B cell (primary cell): ENCODE data around the gene ZSWIM6. TPM values are rescaled to one million over a fixed set of nuclear protein-coding genes. Genes with fewer than 3 reads are reported as not detected.

Experiments
- ATAC-seq: fragments of 200-7000 bp; cut with Tn5 transposase; one replicate; pipeline ENCODE4 v1.10.0; 2021; ENCODE audit warnings: low read depth, mild to moderate bottlenecking, moderate number of reproducible peaks, moderate library complexity
- CTCF ChIA-PET: fragments of 350-600 bp; sonication (Branson Sonifier 250); formaldehyde crosslinking; loops from one replicate; lab custom pipeline; 2021; ENCODE audit warnings: antibody characterized with exemption, inconsistent platforms; lab: Charles Lee
- POLR2A ChIA-PET: fragments of 350-600 bp; sonication (Branson Sonifier 250); formaldehyde crosslinking; loops from one replicate; lab custom pipeline; 2021; ENCODE audit warnings: antibody characterized with exemption; lab: Charles Lee
- DNase-seq: peaks from one replicate; pipeline ENCODE4 v3.0.0; 2013
- H2AFZ ChIP-seq: 2 replicates; pipeline ENCODE4 v1.6.1; 2012; ENCODE audit warnings: mild to moderate bottlenecking, low read depth, low read length; ENCODE audit not compliant: insufficient read depth, poor library complexity, severe bottlenecking
- H3K27ac ChIP-seq, 2 donors: 1 replicate in 1 of 2; 2 replicates in 1 of 2; pipeline ENCODE4 v1.5.1; 2012 to 2013; ENCODE audit warnings: low read length in 2 of 2, mild to moderate bottlenecking in 2 of 2, moderate library complexity in 1 of 2
- H3K27me3 ChIP-seq, 4 experiments: fragments of 200-600 bp in 1 of 4; sonication (generic) in 1 of 4; replicated peaks in 1 of 4; 1 replicate in 2 of 4; 2 replicates in 2 of 4; pipeline versions ENCODE4 v1.6.1 to v1.7.0; 2013 to 2016; ENCODE audit warnings: low read length in 3 of 4, mild to moderate bottlenecking in 2 of 4, mixed read lengths in 1 of 4, moderate library complexity in 1 of 4; ENCODE audit not compliant: insufficient read depth in 4 of 4, control insufficient read depth in 3 of 4; ENCODE audit errors: control extremely low read depth in 1 of 4
- H3K36me3 ChIP-seq, 2 experiments: replicated peaks in 1 of 2; 1 replicate in 1 of 2; 2 replicates in 1 of 2; pipeline versions ENCODE4 v1.6.1 to v1.7.1; 2013; ENCODE audit warnings: low read length in 1 of 2; ENCODE audit not compliant: insufficient read depth in 2 of 2, control insufficient read depth in 1 of 2; ENCODE audit errors: control extremely low read depth in 1 of 2, extremely low read depth in 1 of 2
- H3K4me1 ChIP-seq, 2 donors: fragments of 200-600 bp in 1 of 2; sonication (generic) in 1 of 2; 1 replicate in 1 of 2; 2 replicates in 1 of 2; pipeline versions ENCODE4 v1.5.1 to v1.6.1; 2013 to 2017; ENCODE audit warnings: low read length in 2 of 2; ENCODE audit not compliant: control insufficient read depth in 2 of 2, insufficient read depth in 2 of 2
- H3K4me2 ChIP-seq: replicated peaks from 2 replicates; pipeline ENCODE3; 2012; ENCODE audit warnings: mild to moderate bottlenecking, low read depth, low read length; ENCODE audit not compliant: poor library complexity, severe bottlenecking
- H3K4me3 ChIP-seq, 5 experiments: fragments of 200-600 bp in 1 of 5; sonication (generic) in 1 of 5; 1 replicate in 3 of 5; 2 replicates in 2 of 5; pipeline versions ENCODE4 v1.5.1 to v1.7.0; 2011 to 2016; ENCODE audit warnings: low read length in 4 of 5, mild to moderate bottlenecking in 4 of 5, low read depth in 2 of 5, control low read depth in 1 of 5, moderate library complexity in 1 of 5; ENCODE audit not compliant: insufficient read depth in 1 of 5; ENCODE audit errors: control extremely low read depth in 1 of 5, extremely low read depth in 1 of 5
- H3K79me2 ChIP-seq: fragments of 200-600 bp; sonication (generic); one replicate; pipeline ENCODE4 v1.6.0; 2016; ENCODE audit warnings: low read length; ENCODE audit not compliant: control insufficient read depth, insufficient read depth
- H3K9ac ChIP-seq: fragments of 200-600 bp; sonication (generic); 2 replicates; pipeline ENCODE4 v1.6.1; 2017; ENCODE audit warnings: mild to moderate bottlenecking, low read length, moderate library complexity
- H3K9me3 ChIP-seq, 3 donors: one replicate each; pipeline versions ENCODE4 v1.6.1 to v1.7.1; 2013; ENCODE audit warnings: low read length in 2 of 3; ENCODE audit not compliant: control insufficient read depth in 2 of 3, insufficient read depth in 1 of 3; ENCODE audit errors: control extremely low read depth in 1 of 3
- H4K20me1 ChIP-seq: 2 replicates; pipeline ENCODE4 v1.6.0; 2012; ENCODE audit warnings: mild to moderate bottlenecking, low read length; ENCODE audit not compliant: insufficient read depth, control insufficient read depth, poor library complexity, severe bottlenecking
- H3K27ac Mint-ChIP-seq: one replicate; pipeline ENCODE4 v1.8.0; 2021; ENCODE audit warnings: mixed read lengths
- H3K27me3 Mint-ChIP-seq: one replicate; pipeline ENCODE4 v1.8.0; 2021; ENCODE audit warnings: mixed read lengths
- H3K4me1 Mint-ChIP-seq: one replicate; pipeline ENCODE4 v1.8.0; 2021; ENCODE audit warnings: mixed read lengths
- H3K4me3 Mint-ChIP-seq: one replicate; pipeline ENCODE4 v1.8.0; 2021; ENCODE audit warnings: mixed read lengths
- H3K9me3 Mint-ChIP-seq: one replicate; pipeline ENCODE4 v1.8.0; 2022; ENCODE audit warnings: mixed read lengths; ENCODE audit not compliant: insufficient read depth
- EZH2 ChIP-seq: IDR thresholded peaks from 2 replicates; pipeline ENCODE4 v1.6.1; 2012; ENCODE audit warnings: borderline replicate concordance, low read depth, mild to moderate bottlenecking, moderate library complexity, low read length; ENCODE audit not compliant: insufficient read depth, poor library complexity, severe bottlenecking
- WGBS: methylation state at CpG from one replicate; pipeline ENCODE4 v1.1.5; 2013; ENCODE audit warnings: missing lambda C conversion rate; ENCODE audit not compliant: insufficient coverage; 5-methylcytosine and 5-hydroxymethylcytosine counted together
- intact Hi-C: fragments of 100-400 bp; cut with micrococcal nuclease; formaldehyde crosslinking; loops from one replicate; pipeline ENCODE4 v1.10.0; 2022
- polyA plus RNA-seq: library from polyadenylated mRNA; depleted of rRNA; stranded (reverse); fragments of >200 nt; gene quantifications from 2 replicates; pipeline ENCODE4 v1.2.3, GENCODE V29; 2012
- total RNA-seq, 2 donors: library from RNA; stranded (reverse); fragments of 120-200 nt in 1 of 2; gene quantifications; 1 replicate in 1 of 2; 2 replicates in 1 of 2; pipeline versions ENCODE4 v1.2.3 to v1.2.4, GENCODE V29; 2013 to 2022
- TF ChIP-seq, protein P1 (sequence below): fragments of 200-600 bp; IDR thresholded peaks from one replicate; pipeline ENCODE4 v1.8.0; 2022; ENCODE audit warnings: antibody characterized with exemption, mild to moderate bottlenecking

ZSWIM6 gene
- total and polyA plus RNA-seq, 2 donors (not counting 1 experiment from before 2014, with no cell fraction given): 7.9 to 16.4 TPM

DNA sequence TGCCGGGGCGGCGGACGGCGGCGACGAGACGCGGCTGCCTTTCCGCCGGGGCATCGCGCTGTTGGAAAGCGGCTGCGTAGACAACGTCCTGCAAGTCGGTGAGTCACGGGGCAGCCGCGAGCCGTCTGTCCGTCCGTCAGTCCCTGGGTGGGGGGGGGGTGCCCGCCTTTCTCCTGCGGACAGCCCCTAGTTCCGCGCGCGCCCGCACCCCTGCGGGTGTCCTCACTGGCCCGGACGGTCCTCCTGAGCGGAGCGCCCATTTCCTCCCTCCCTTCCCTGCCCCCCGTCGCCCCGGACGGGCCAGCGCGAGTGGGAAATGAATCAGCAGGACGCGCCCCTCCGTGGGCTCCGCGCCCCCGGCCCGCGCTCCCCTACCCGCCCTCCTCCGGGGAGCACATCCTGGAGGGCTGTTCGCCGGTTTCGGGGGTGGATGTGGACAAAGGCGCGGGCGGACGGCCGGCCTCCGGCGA, 828 bp downstream of the ZSWIM6 start:
- peak overlapping the region; percentile 83 for H3K4me2 ChIP-seq
- peak overlapping the region in 1 of 2 donors; percentile 42 for H3K27ac ChIP-seq
- no peak overlapping the region for H2AFZ ChIP-seq
- H3K27me3 ChIP-seq: peaks cover 0 to 6% (median 2%) of the 10 kb centered on the region in 4 experiments
- peaks cover 0 to 5% (median 0%) of the 10 kb centered on the region in 3 donors for H3K9me3 ChIP-seq
- peak overlapping the region; percentile 68 for H3K27ac Mint-ChIP-seq
- no peaks in the 10 kb centered on the region for H3K36me3 ChIP-seq
- H3K4me1 ChIP-seq: peaks cover 32 to 35% of the 10 kb centered on the region in 2 donors
- intact Hi-C loops: loop anchor here (2.0 to 5.0 kb wide), 2 partner anchors 56 to 1070 kb away; partner anchors contain the start of gene DIMT1
- H3K79me2 ChIP-seq: peaks cover 50% of the 10 kb centered on the region
- H3K9ac ChIP-seq: peak overlapping the region; percentile 79
- peaks cover 49% of the 10 kb centered on the region for H3K4me1 Mint-ChIP-seq
- H3K4me3 ChIP-seq: peak overlapping the region in 4 of 5 experiments; percentile 81 to 87 (median 82)
- CTCF ChIA-PET: no interaction called here
- WGBS: 0% methylated on average over 35 of the region's 61 CpGs
- POLR2A ChIA-PET: interaction anchor here (1.3 kb wide), 1 partner anchor 76 kb away, joined by 6 read pairs; no protein-coding TSS in a partner anchor
- peak; percentile 59 for DNase-seq
- TF ChIP-seq EZH2: no peak
- TF ChIP-seq, protein P1, sequence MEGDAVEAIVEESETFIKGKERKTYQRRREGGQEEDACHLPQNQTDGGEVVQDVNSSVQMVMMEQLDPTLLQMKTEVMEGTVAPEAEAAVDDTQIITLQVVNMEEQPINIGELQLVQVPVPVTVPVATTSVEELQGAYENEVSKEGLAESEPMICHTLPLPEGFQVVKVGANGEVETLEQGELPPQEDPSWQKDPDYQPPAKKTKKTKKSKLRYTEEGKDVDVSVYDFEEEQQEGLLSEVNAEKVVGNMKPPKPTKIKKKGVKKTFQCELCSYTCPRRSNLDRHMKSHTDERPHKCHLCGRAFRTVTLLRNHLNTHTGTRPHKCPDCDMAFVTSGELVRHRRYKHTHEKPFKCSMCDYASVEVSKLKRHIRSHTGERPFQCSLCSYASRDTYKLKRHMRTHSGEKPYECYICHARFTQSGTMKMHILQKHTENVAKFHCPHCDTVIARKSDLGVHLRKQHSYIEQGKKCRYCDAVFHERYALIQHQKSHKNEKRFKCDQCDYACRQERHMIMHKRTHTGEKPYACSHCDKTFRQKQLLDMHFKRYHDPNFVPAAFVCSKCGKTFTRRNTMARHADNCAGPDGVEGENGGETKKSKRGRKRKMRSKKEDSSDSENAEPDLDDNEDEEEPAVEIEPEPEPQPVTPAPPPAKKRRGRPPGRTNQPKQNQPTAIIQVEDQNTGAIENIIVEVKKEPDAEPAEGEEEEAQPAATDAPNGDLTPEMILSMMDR: no peak
- no peak for ATAC-seq
- H3K9me3 Mint-ChIP-seq: no peaks in the 10 kb centered on the region
- H3K4me3 Mint-ChIP-seq: peak overlapping the region; percentile 88
- peaks cover 5% of the 10 kb centered on the region for H3K27me3 Mint-ChIP-seq
- H4K20me1 ChIP-seq: peaks cover 50% of the 10 kb centered on the region

DNA sequence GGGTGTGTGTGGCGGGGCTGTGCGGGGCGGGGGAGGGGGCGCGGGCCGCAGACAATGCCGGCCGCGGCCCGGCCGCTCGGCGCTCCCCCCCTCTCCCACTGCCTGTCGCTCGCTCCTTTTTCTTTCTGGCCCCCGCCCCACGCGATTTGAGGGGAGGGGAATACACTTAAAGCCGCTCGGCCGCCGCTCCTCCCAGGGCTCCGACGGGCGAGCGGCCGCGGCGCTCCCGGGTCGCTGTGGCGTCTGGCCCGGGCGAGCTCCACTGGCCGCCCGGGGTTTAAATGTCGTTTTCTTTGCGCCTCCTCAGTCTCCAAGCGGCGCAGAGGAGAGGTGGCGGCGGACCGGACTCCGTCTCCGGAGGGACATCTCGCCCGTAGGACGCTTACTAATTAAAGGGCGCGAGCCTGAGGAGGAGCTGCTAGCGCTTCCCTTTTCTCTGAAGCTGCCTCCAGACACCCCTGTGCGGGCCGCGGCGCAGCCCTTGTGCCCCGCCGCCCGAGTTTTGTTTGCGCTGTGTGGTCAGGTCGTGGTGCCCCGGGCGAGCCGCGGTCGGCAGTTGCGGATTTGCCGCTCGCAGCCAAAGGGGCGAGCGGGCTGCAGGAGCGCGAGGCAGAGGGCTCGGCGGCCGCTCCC, 1.4 kb downstream of the ZSWIM6 start:
- POLR2A ChIA-PET: interaction anchor here (1.3 kb wide), 1 partner anchor 75 kb away, joined by 6 read pairs; no protein-coding TSS in a partner anchor
- H4K20me1 ChIP-seq: peaks cover 54% of the 10 kb centered on the region
- H3K79me2 ChIP-seq: peaks cover 56% of the 10 kb centered on the region
- CTCF ChIA-PET: no interaction called here
- H3K9me3 ChIP-seq: peaks cover 0 to 5% (median 0%) of the 10 kb centered on the region in 3 donors
- TF ChIP-seq EZH2: no peak
- TF ChIP-seq, protein P1: no peak
- H3K4me2 ChIP-seq: peak overlapping the region; percentile 83
- H3K27ac ChIP-seq: peak overlapping the region in 1 of 2 donors; percentile 11
- H3K27ac Mint-ChIP-seq: peak overlapping the region; percentile 90
- H3K9ac ChIP-seq: peak overlapping the region; percentile 79
- peaks cover 3% of the 10 kb centered on the region for H3K27me3 Mint-ChIP-seq
- H2AFZ ChIP-seq: peak overlapping the region; percentile 42
- no peaks in the 10 kb centered on the region for H3K36me3 ChIP-seq
- H3K4me3 ChIP-seq: peak overlapping the region; percentile 65 to 87 (median 81)
- WGBS: under 1% methylated on average over 69 of the region's 75 CpGs
- DNase-seq (peak; percentile 74), ATAC-seq (no peak)
- no peaks in the 10 kb centered on the region for H3K9me3 Mint-ChIP-seq
- H3K4me1 ChIP-seq: peaks cover 28 to 30% of the 10 kb centered on the region in 2 donors
- peak overlapping the region; percentile 88 for H3K4me3 Mint-ChIP-seq
- H3K27me3 ChIP-seq: peaks cover 0 to 6% (median 2%) of the 10 kb centered on the region in 4 experiments
- intact Hi-C loops: loop anchor here (2.0 to 5.0 kb wide), 2 partner anchors 56 to 1069 kb away; partner anchors contain the start of gene DIMT1
- H3K4me1 Mint-ChIP-seq: peaks cover 46% of the 10 kb centered on the region
